DOHH2 (cell line): Measurements from ENCODE around the gene KIF6.

Source experiments
- H3F3A ChIP-seq: fragments of 200-600 bp; sonication (generic), shearing (Covaris generic); 2 replicates; pipeline ENCODE4 v1.6.0; 2016; ENCODE audit warnings: antibody characterized with exemption, mild to moderate bottlenecking; ENCODE audit not compliant: control insufficient read depth, insufficient read depth
- H3K27ac ChIP-seq: fragments of 200-600 bp; sonication (generic); 2 replicates; pipeline ENCODE4 v1.5.1; 2014; ENCODE audit warnings: low read depth, mild to moderate bottlenecking, low read length, moderate library complexity
- H3K27me3 ChIP-seq: fragments of 200-600 bp; sonication (generic); 2 replicates; pipeline ENCODE4 v1.6.1; 2014; ENCODE audit warnings: mild to moderate bottlenecking, low read length, mixed read lengths; ENCODE audit not compliant: control insufficient read depth
- H3K36me3 ChIP-seq: fragments of 200-600 bp; sonication (generic); 2 replicates; pipeline ENCODE4 v1.6.1; 2014; ENCODE audit warnings: mild to moderate bottlenecking, low read length, moderate library complexity, mixed read lengths; ENCODE audit not compliant: control insufficient read depth
- H3K4me1 ChIP-seq: fragments of 200-600 bp; sonication (generic); 2 replicates; pipeline ENCODE4 v1.6.1; 2014; ENCODE audit warnings: mild to moderate bottlenecking, low read length, mixed read lengths; ENCODE audit not compliant: control insufficient read depth
- H3K4me2 ChIP-seq: fragments of 200-600 bp; sonication (generic); 2 replicates; pipeline ENCODE4 v1.6.0; 2014; ENCODE audit warnings: mild to moderate bottlenecking, low read length, moderate library complexity
- H3K4me3 ChIP-seq: fragments of 200-600 bp; sonication (generic); 2 replicates; pipeline ENCODE4 v1.5.1; 2014; ENCODE audit warnings: mild to moderate bottlenecking, low read length, mixed read lengths
- H3K79me2 ChIP-seq: fragments of 200-600 bp; sonication (generic); 2 replicates; pipeline ENCODE4 v1.6.1; 2014; ENCODE audit warnings: mild to moderate bottlenecking, low read length, mixed read lengths; ENCODE audit not compliant: control insufficient read depth
- H3K9me2 ChIP-seq: fragments of 200-600 bp; sonication (generic); replicated peaks from 2 replicates; pipeline ENCODE4 v1.6.1; 2014; ENCODE audit warnings: mild to moderate bottlenecking, low read length, mixed read lengths; ENCODE audit not compliant: control insufficient read depth
- H3K9me3 ChIP-seq: fragments of 200-600 bp; sonication (generic); 2 replicates; pipeline ENCODE4 v1.6.1; 2014; ENCODE audit warnings: antibody characterized with exemption, low read length, mixed read lengths; ENCODE audit not compliant: control insufficient read depth, insufficient read depth
- H4K20me1 ChIP-seq: fragments of 200-600 bp; sonication (generic); 2 replicates; pipeline ENCODE4 v1.6.0; 2014; ENCODE audit warnings: low read depth, mild to moderate bottlenecking, antibody characterized with exemption, low read length, moderate library complexity; ENCODE audit not compliant: control insufficient read depth, insufficient read depth
- EZH2phosphoT487 ChIP-seq: fragments of 200-600 bp; sonication (generic); IDR thresholded peaks from 2 replicates; pipeline ENCODE4 v1.6.1; 2017; ENCODE audit warnings: borderline replicate concordance, mild to moderate bottlenecking, antibody characterized with exemption, low read length, moderate library complexity, mixed read lengths
- TF ChIP-seq, protein P1 (sequence below): fragments of 200-600 bp; sonication (generic); IDR thresholded peaks from one replicate; pipeline ENCODE4 v1.5.1; 2014; ENCODE audit warnings: antibody characterized with exemption, mild to moderate bottlenecking, low read depth, low read length; ENCODE audit not compliant: poor library complexity, severe bottlenecking

KIF6 gene

DNA sequence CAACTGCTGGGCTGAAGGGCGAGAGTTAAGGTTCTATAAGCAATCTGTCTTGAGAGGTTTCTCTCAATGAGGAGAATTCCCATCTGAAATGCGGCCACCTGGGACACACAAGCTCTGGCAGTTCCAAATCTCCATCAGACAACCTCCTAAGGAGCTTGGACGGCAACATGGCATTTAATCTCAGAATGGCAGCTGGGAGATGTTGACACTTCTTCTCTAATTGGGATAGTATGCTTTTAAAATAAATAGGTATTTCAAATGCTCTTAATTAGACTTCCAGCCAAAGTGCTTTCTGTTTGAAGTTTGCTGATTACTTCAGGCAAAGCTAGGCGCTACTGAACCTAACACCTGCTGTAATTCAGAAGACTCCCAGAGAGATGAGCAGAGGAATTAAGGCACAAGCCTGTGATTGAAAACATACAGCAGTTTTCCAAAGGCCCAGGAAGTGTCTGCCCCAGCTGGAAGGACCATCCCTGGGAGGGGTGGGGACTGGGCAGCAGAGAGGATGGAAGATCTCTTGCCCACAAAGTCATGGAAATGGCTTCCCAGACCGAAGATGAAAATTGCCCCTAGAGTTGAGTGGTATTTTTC lies 343.6 kb downstream of the KIF6 start:
- H3K79me2 ChIP-seq, result no peaks in the 10 kb centered on the region
- H3K9me3 ChIP-seq, result no peaks in the 10 kb centered on the region
- TF ChIP-seq, protein P1, sequence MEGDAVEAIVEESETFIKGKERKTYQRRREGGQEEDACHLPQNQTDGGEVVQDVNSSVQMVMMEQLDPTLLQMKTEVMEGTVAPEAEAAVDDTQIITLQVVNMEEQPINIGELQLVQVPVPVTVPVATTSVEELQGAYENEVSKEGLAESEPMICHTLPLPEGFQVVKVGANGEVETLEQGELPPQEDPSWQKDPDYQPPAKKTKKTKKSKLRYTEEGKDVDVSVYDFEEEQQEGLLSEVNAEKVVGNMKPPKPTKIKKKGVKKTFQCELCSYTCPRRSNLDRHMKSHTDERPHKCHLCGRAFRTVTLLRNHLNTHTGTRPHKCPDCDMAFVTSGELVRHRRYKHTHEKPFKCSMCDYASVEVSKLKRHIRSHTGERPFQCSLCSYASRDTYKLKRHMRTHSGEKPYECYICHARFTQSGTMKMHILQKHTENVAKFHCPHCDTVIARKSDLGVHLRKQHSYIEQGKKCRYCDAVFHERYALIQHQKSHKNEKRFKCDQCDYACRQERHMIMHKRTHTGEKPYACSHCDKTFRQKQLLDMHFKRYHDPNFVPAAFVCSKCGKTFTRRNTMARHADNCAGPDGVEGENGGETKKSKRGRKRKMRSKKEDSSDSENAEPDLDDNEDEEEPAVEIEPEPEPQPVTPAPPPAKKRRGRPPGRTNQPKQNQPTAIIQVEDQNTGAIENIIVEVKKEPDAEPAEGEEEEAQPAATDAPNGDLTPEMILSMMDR, result no peak
- TF ChIP-seq EZH2phosphoT487, result no peak
- no peaks in the 10 kb centered on the region for H4K20me1 ChIP-seq
- H3K9me2 ChIP-seq, result no peaks in the 10 kb centered on the region
- H3K4me1 ChIP-seq, result no peaks in the 10 kb centered on the region
- H3K36me3 ChIP-seq, result no peaks in the 10 kb centered on the region
- H3F3A ChIP-seq, result no peaks in the 10 kb centered on the region
- no peak overlapping the region for H3K27ac ChIP-seq
- no peak overlapping the region for H3K4me2 ChIP-seq
- H3K27me3 ChIP-seq, result no peaks in the 10 kb centered on the region
- H3K4me3 ChIP-seq, result no peak overlapping the region

DNA sequence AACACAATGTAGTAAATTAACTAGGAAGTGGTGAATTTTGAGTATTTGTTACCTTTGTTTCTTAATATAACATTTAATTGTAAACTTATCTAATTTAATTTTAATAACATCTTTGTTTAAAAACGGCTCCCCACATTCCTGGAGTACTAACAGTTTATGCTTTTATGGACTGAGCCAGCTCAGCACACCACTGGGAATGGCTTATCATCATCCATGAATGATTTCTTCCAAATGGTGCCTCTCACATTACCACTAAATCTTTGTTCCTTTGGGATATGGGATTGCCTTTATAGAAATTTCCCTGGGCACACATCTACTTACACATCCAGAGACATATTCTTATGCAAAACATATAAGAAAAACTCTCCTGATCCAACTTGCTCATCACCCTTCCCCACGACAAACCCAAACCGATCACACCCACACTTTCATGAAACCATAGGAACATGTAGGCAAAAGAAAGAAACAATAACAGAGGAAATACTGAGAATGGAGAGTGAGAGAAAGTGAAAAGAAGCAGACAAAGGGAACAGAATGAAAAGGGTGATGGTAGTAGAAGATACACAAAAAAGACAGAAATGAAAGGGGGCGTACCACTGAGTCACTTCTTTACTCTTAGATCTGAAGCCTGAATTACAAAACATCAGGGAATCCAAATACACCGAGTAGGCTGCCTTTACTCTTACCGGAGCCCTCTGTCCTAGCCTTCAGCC lies 344.2 kb downstream of the KIF6 start:
- no peak overlapping the region for H3K27ac ChIP-seq

DNA sequence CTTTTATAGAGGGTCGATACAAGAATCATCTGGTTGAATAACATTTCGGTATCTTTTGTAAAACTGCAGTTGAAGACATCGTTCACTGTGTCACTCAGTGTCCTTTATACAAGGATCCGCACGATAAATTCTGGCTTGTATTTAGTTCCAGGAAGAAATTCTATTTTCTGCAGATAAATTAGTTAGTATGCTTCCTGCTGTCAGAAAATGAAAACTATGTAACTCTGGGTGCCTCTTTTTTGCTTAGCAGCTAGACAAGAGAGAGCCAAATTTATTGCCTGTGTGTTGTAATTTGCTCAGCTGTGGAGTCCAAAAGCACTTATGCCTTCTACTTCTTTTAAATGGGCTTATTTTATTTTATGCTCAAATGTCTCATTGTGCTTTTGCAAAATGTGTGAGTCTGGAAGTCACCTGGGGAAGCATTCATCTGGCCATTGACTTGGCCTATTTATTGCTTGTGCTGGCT lies 346.2 kb downstream of the KIF6 start:
- Histone ChIP-seq H3K4me2 (no peak overlapping the region), H4K20me1 (no peaks in the 10 kb centered on the region), H3K36me3 (no peaks in the 10 kb centered on the region)

More for the DNA sequence above, 344.2 kb downstream of the KIF6 start:
- Histone ChIP-seq H3K9me2 (no peaks in the 10 kb centered on the region), H3K4me2 (no peak overlapping the region), H4K20me1 (no peaks in the 10 kb centered on the region), H3K36me3 (no peaks in the 10 kb centered on the region), H3K4me1 (no peaks in the 10 kb centered on the region), H3F3A (no peaks in the 10 kb centered on the region), H3K9me3 (no peaks in the 10 kb centered on the region), H3K27me3 (0 out of 2 replicates have a peak, but pooled peaks cover 4% of the 10 kb centered on the region), H3K79me2 (no peaks in the 10 kb centered on the region), H3K4me3 (no peak overlapping the region)
- TF ChIP-seq, protein P1, result no peak
- TF ChIP-seq EZH2phosphoT487, result no peak

More for the DNA sequence above, 346.2 kb downstream of the KIF6 start:
- H3F3A ChIP-seq, result no peaks in the 10 kb centered on the region
- TF ChIP-seq EZH2phosphoT487, result no peak
- TF ChIP-seq, protein P1, result no peak
- peaks cover 4% of the 10 kb centered on the region; the same call in 1 of the 2 replicates for H3K27me3 ChIP-seq
- H3K27ac ChIP-seq, result no peak overlapping the region
- no peaks in the 10 kb centered on the region for H3K79me2 ChIP-seq
- no peaks in the 10 kb centered on the region for H3K9me3 ChIP-seq
- no peaks in the 10 kb centered on the region for H3K9me2 ChIP-seq
- H3K4me1 ChIP-seq, result no peaks in the 10 kb centered on the region
- no peak overlapping the region for H3K4me3 ChIP-seq
